Posterior cingulate gyrus (tissue), 11 donors: ENCODE data around the gene PSMB4.
"Not testable (repeated sequence)": the region's sequence is repeated elsewhere in the genome, so short reads cannot be mapped to it uniquely, and the experiment has no call there.

ENCODE experiments used
- DNase-seq, 10 donors: peaks; one replicate each; pipeline versions ENCODE4 v3.0.0 to v3.0.0-alpha.2; 2020 to 2021; ENCODE audit warnings: mixed read lengths in 3 of 10
- intact Hi-C: fragments of 100-400 bp; cut with DNase I; formaldehyde crosslinking; loops from one replicate; pipeline ENCODE4 v1.15.1; 2023

Gene PSMB4

GRCh38 chr1:151399324-151400171 lies at the start of gene PSMB4:
PSMB4 (plus strand) TSS chr1:151399573; CDS start chr1:151399588, 15 bp downstream.
- intact Hi-C loops: loop anchor here (1.0 to 5.0 kb wide), 3 partner anchors 52 to 202 kb away; partner anchors contain the start of genes PIP5K1A and RFX5

GRCh38 chr1:151350323-151350722 lies 49.0 kb upstream of the PSMB4 start:
- DNase-seq, intact Hi-C loops: not testable (repeated sequence)

More at GRCh38 chr1:151399324-151400171, at the start of gene PSMB4:
- DNase-seq: peak; percentile 75 to 97 (median 90)

GRCh38 chr1:151352021-151352718 lies 47.2 kb upstream of the PSMB4 start:
- no peak for DNase-seq
- intact Hi-C loops: no loop called here

- intact Hi-C loops: no loop called here
- DNase-seq: no peak
Measured at GRCh38 chr1:151356696-151357095, 42.7 kb upstream of the PSMB4 start.

- intact Hi-C loops: no loop called here
- DNase-seq: no peak
Measured at GRCh38 chr1:151361883-151362282, 37.5 kb upstream of the PSMB4 start.

- intact Hi-C loops: no loop called here
Measured at GRCh38 chr1:151362308-151363155, 36.8 kb upstream of the PSMB4 start.

GRCh38 chr1:151364996-151365395 lies 34.4 kb upstream of the PSMB4 start:
- intact Hi-C loops: no loop called here
- DNase-seq: no peak

More at GRCh38 chr1:151362308-151363155, 36.8 kb upstream of the PSMB4 start:
- no peak for DNase-seq

GRCh38 chr1:151367658-151368392 lies 31.5 kb upstream of the PSMB4 start:
- no peak for DNase-seq
- intact Hi-C loops: no loop called here

- DNase-seq: no peak
Measured at GRCh38 chr1:151368393-151369301, 30.7 kb upstream of the PSMB4 start.

GRCh38 chr1:151369302-151369610 lies 30.1 kb upstream of the PSMB4 start:
- intact Hi-C loops: no loop called here

More at GRCh38 chr1:151368393-151369301, 30.7 kb upstream of the PSMB4 start:
- intact Hi-C loops: no loop called here

GRCh38 chr1:151369621-151370048 lies 29.7 kb upstream of the PSMB4 start:
- intact Hi-C loops: no loop called here
- DNase-seq: no peak

More at GRCh38 chr1:151369302-151369610, 30.1 kb upstream of the PSMB4 start:
- no peak for DNase-seq

- no peak for DNase-seq
- intact Hi-C loops: no loop called here
Measured at GRCh38 chr1:151370211-151370911, 29.0 kb upstream of the PSMB4 start.

GRCh38 chr1:151371370-151372057 lies 27.9 kb upstream of the PSMB4 start:
- DNase-seq: peak in 7 of 10 donors; percentile 11 to 75 (median 31)
- intact Hi-C loops: no loop called here

- peak; percentile 17 to 90 (median 45) for DNase-seq
- intact Hi-C loops: no loop called here
Measured at GRCh38 chr1:151372058-151372934, 27.1 kb upstream of the PSMB4 start, which contains the start of gene SELENBP1. SELENBP1 (minus strand) TSS chr1:151372705; CDS start chr1:151372641, 64 bp downstream.

- intact Hi-C loops: no loop called here
- no peak for DNase-seq
Measured at GRCh38 chr1:151373196-151373595, 26.2 kb upstream of the PSMB4 start.

- intact Hi-C loops: no loop called here
- no peak for DNase-seq
Measured at GRCh38 chr1:151377150-151377884, 22.1 kb upstream of the PSMB4 start.
